ENCODE data around the gene SEC62. TPM values are rescaled to one million over a fixed set of nuclear protein-coding genes. Genes with fewer than 3 reads are reported as not detected.

SEC62 gene
- 27.1 and 39.2 TPM in 2 replicates for total RNA-seq

DNA sequence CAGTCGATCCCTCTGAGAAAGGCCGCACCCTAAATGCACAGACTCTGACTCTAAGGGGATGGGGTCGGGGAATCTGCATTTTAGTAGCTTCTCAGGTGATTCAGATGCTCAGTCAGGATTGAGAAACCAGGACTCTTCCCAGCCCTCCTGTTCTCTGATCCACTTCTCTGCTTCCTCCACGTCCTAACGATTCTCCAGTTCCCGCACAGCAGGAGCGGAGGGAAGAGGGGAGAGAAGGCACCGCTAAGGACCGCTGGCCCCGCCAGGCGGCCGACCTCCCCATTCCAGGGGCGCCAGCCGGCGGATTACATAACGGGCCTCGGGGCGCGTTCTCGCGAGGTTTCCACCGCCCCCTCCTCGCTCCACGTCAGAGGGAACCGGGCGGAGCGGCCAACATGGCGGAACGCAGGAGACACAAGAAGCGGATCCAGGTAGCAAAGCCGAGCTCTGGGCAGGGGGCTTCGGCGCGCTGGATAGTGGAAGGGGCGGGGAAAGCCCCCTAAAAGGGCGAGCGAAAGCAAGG is at the start of gene SEC62:
Gene SEC62 (plus strand): TSS at position 380 of the 523 bp plus-strand sequence. CDS start 16 bp downstream, at position 396.
- FAIRE-seq: no peak
- Histone ChIP-seq H3K27me3 (ENCODE audit: control insufficient read depth, insufficient read depth, low read length) (peaks cover 1% of the 10 kb centered on the region), H3K4me3 (ENCODE audit: low read depth, low read length) (peak within 1 kb of the TSS; percentile 98), H3K36me3 (ENCODE audit: control insufficient read depth, insufficient read depth, low read length) (no peaks in the 10 kb centered on the region)
- TF ChIP-seq CTCF (IDR thresholded peaks at IDR 0.05; ENCODE audit: insufficient read depth, low read length, severe bottlenecking): peak; percentile 44
- peak; percentile 71 for DNase-seq (ENCODE audit: low read depth)

GRCh38 chr3:169923189-169923588 is 43.4 kb upstream of the SEC62 start:
- Histone ChIP-seq H3K4me3 (ENCODE audit: low read depth, low read length) (no peak overlapping the region), H3K36me3 (ENCODE audit: control insufficient read depth, insufficient read depth, low read length) (no peaks in the 10 kb centered on the region), H3K27me3 (ENCODE audit: control insufficient read depth, insufficient read depth, low read length) (no peaks in the 10 kb centered on the region)
- no peak for TF ChIP-seq CTCF (IDR thresholded peaks at IDR 0.05; ENCODE audit: insufficient read depth, low read length, severe bottlenecking)
- DNase-seq (ENCODE audit: low read depth) (no peak), FAIRE-seq (no peak)

DNA sequence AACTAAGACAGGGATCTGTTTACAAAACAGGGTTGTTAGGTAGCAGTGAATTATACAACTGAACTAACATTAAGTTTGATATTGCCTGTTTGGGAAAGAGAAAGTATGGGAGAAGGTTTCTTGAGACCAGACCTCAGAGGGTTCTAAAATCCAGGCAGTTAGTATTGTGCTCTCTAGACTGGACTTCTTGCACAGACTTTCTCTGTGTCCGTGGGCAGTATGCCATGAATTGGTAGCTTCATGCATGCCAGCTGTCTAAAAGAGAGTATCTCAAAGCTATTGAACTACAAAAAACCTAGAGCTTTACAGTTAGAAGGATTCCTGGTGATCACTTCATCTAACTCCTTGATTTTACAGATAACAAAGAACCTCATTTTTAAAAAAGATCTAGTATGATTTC is 42.8 kb upstream of the SEC62 start:
- TF ChIP-seq CTCF (IDR thresholded peaks at IDR 0.05; ENCODE audit: insufficient read depth, low read length, severe bottlenecking): no peak
- DNase-seq (ENCODE audit: low read depth): no peak
- Histone ChIP-seq H3K4me3 (ENCODE audit: low read depth, low read length) (no peak overlapping the region), H3K36me3 (ENCODE audit: control insufficient read depth, insufficient read depth, low read length) (no peaks in the 10 kb centered on the region), H3K27me3 (ENCODE audit: control insufficient read depth, insufficient read depth, low read length) (no peaks in the 10 kb centered on the region)
- no peak for FAIRE-seq

GRCh38 chr3:169929830-169930519 is 36.6 kb upstream of the SEC62 start:
- Histone ChIP-seq H3K27me3 (ENCODE audit: control insufficient read depth, insufficient read depth, low read length) (no peaks in the 10 kb centered on the region), H3K4me3 (ENCODE audit: low read depth, low read length) (no peak overlapping the region), H3K36me3 (ENCODE audit: control insufficient read depth, insufficient read depth, low read length) (no peaks in the 10 kb centered on the region)
- TF ChIP-seq CTCF (IDR thresholded peaks at IDR 0.05; ENCODE audit: insufficient read depth, low read length, severe bottlenecking): no peak
- DNase-seq (ENCODE audit: low read depth): peak; percentile 7
- no peak for FAIRE-seq

DNA sequence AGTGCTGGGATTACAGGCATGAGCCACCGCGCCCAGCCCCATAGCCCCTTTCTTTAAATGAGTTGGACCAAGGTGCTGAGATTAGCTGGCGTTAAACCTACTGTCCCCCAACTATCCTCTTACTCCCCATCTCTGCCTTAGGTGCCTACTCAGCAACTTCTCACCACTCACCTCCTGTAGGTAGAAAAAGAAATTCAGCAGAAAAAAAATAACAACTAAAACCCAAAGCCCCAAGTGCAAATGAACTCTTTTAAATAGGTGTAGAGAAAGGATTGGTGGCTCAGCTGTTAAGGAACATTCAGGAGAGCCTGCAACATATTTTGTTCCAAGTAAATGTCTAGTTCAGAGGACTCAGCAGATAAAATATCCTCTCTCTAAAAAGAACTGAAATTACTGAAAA is 35.8 kb upstream of the SEC62 start:
- no peaks in the 10 kb centered on the region for H3K36me3 ChIP-seq (ENCODE audit: control insufficient read depth, insufficient read depth, low read length)
- no peak for FAIRE-seq
- no peak for DNase-seq (ENCODE audit: low read depth)

More for the DNA sequence above, 35.8 kb upstream of the SEC62 start:
- TF ChIP-seq CTCF (IDR thresholded peaks at IDR 0.05; ENCODE audit: insufficient read depth, low read length, severe bottlenecking): no peak
- Histone ChIP-seq H3K27me3 (ENCODE audit: control insufficient read depth, insufficient read depth, low read length) (no peaks in the 10 kb centered on the region), H3K4me3 (ENCODE audit: low read depth, low read length) (no peak overlapping the region)
